ENCODE results near the gene CENPB. TPM values are rescaled to one million over a fixed set of nuclear protein-coding genes. Genes with fewer than 3 reads are reported as not detected.

Gene CENPB
- total RNA-seq, 2 experiments from 2014 or later: 25.1 to 25.3 TPM

GRCh38 chr20:3775457-3776108 lies 11.0 kb downstream of the CENPB start:
- ATAC-seq (ENCODE audit: poor library complexity): no peak
- H3K36me3 Mint-ChIP-seq (ENCODE audit: low read depth): no peaks in the 10 kb centered on the region
- H3K4me1 Mint-ChIP-seq (ENCODE audit: low read depth): peaks cover 18% of the 10 kb centered on the region
- H3K27me3 Mint-ChIP-seq: peaks cover 14% of the 10 kb centered on the region
- TF ChIP-seq CTCF (IDR thresholded peaks at IDR 0.05): no peak
- no peak overlapping the region for H3K27ac ChIP-seq (ENCODE audit: low read depth in 1 of 2, low read length in 2 of 2)
- peaks cover 26% of the 10 kb centered on the region for H3K4me1 ChIP-seq (ENCODE audit: insufficient read depth, low read length)
- DNase-seq: no peak
- no peaks in the 10 kb centered on the region for H3K36me3 ChIP-seq (ENCODE audit: insufficient read depth, low read length)
- POLR2A ChIA-PET: no interaction called here
- H3K9me3 Mint-ChIP-seq: no peaks in the 10 kb centered on the region
- H3K4me3 Mint-ChIP-seq: peak overlapping the region; percentile 17
- H3K27me3 ChIP-seq (ENCODE audit: control insufficient read depth in 1 of 2, insufficient read depth in 2 of 2, low read length in 2 of 2): peaks cover 9 to 12% of the 10 kb centered on the region in 2 experiments
- H3K27ac Mint-ChIP-seq: no peak overlapping the region
- CTCF ChIA-PET: interaction anchor here (1.5 to 1.8 kb wide), 2 partner anchors 45 to 79 kb away, joined by 3 to 5 read pairs; partner anchors contain the start of gene AP5S1
- intact Hi-C loops (cut with DNase I, micrococcal nuclease): no loop called here
- H3K4me3 ChIP-seq (ENCODE audit: low read length): no peak overlapping the region
- H3K9me3 ChIP-seq (ENCODE audit: control insufficient read depth in 1 of 2, insufficient read depth in 1 of 2, low read length in 2 of 2): no peaks in the 10 kb centered on the region

- Mint-ChIP-seq H3K27ac (no peak overlapping the region), H3K36me3 (ENCODE audit: low read depth) (no peaks in the 10 kb centered on the region), H3K27me3 (no peaks in the 10 kb centered on the region), H3K9me3 (no peaks in the 10 kb centered on the region), H3K4me3 (no peak overlapping the region), H3K4me1 (ENCODE audit: low read depth) (peaks cover 19% of the 10 kb centered on the region)
- Histone ChIP-seq H3K27me3 (ENCODE audit: control insufficient read depth in 1 of 2, insufficient read depth in 2 of 2, low read length in 2 of 2) (no peaks in the 10 kb centered on the region), H3K9me3 (ENCODE audit: control insufficient read depth in 1 of 2, insufficient read depth in 1 of 2, low read length in 2 of 2) (no peaks in the 10 kb centered on the region), H3K36me3 (ENCODE audit: insufficient read depth, low read length) (no peaks in the 10 kb centered on the region), H3K27ac (ENCODE audit: low read depth in 1 of 2, low read length in 2 of 2) (no peak overlapping the region), H3K4me3 (ENCODE audit: low read length) (no peak overlapping the region), H3K4me1 (ENCODE audit: insufficient read depth, low read length) (peaks cover 24% of the 10 kb centered on the region)
- POLR2A ChIA-PET: no interaction called here
- CTCF ChIA-PET: interaction anchor here (0.7 to 0.9 kb wide), 2 partner anchors 15 to 48 kb away, joined by 3 read pairs; partner anchors contain the start of gene CENPB
- DNase-seq (no peak), ATAC-seq (ENCODE audit: poor library complexity) (no peak)
- no peak for TF ChIP-seq CTCF (IDR thresholded peaks at IDR 0.05)
- intact Hi-C loops (cut with DNase I, micrococcal nuclease): no loop called here
Observed at GRCh38 chr20:3771552-3772058, 14.9 kb downstream of the CENPB start.

GRCh38 chr20:3768342-3769130 lies 18.0 kb downstream of the CENPB start:
- Mint-ChIP-seq H3K4me3 (peak overlapping the region; percentile 90), H3K27me3 (no peaks in the 10 kb centered on the region), H3K36me3 (ENCODE audit: low read depth) (no peaks in the 10 kb centered on the region), H3K27ac (peak overlapping the region; percentile 86), H3K4me1 (ENCODE audit: low read depth) (peaks cover 26% of the 10 kb centered on the region), H3K9me3 (no peaks in the 10 kb centered on the region)
- H3K27me3 ChIP-seq (ENCODE audit: control insufficient read depth in 1 of 2, insufficient read depth in 2 of 2, low read length in 2 of 2): no peaks in the 10 kb centered on the region
- intact Hi-C loops (cut with DNase I, micrococcal nuclease): loop anchor here (1.0 to 5.0 kb wide), 8 partner anchors 14 to 319 kb away; partner anchors contain the start of genes MAVS (in 1 of the 2) and RNF24 (in 1 of the 2)
- CTCF ChIA-PET: interaction anchor here (0.6 to 2.4 kb wide), 18 partner anchors 9 to 1291 kb away, joined by 3 to 25 read pairs (median 6); partner anchors contain the start of genes AP5S1, CDC25B, CENPB and SPEF1
- peak overlapping the region; percentile 87 for H3K4me3 ChIP-seq (ENCODE audit: low read length)
- peak; percentile 66 for ATAC-seq (ENCODE audit: poor library complexity)
- peak overlapping the region; percentile 96 to 99 for H3K27ac ChIP-seq (ENCODE audit: low read depth in 1 of 2, low read length in 2 of 2)
- peaks cover 37% of the 10 kb centered on the region for H3K4me1 ChIP-seq (ENCODE audit: insufficient read depth, low read length)
- peak; percentile 64 for TF ChIP-seq CTCF (IDR thresholded peaks at IDR 0.05)
- H3K36me3 ChIP-seq (ENCODE audit: insufficient read depth, low read length): no peaks in the 10 kb centered on the region
- POLR2A ChIA-PET: interaction anchor here (0.6 to 3.6 kb wide), 19 partner anchors 9 to 316 kb away, joined by 3 to 51 read pairs (median 8); partner anchors contain the start of genes AP5S1, CDC25B, CENPB and SPEF1
- H3K9me3 ChIP-seq (ENCODE audit: control insufficient read depth in 1 of 2, insufficient read depth in 1 of 2, low read length in 2 of 2): no peaks in the 10 kb centered on the region
- DNase-seq: peak; percentile 67 to 95 (median 80)
